ENCODE data around the gene SCO2. TPM values are rescaled to one million over a fixed set of nuclear protein-coding genes. Genes with fewer than 3 reads are reported as not detected.

SCO2 gene
- total RNA-seq, 2 experiments from 2014 or later, result 5.0 to 6.0 TPM

DNA sequence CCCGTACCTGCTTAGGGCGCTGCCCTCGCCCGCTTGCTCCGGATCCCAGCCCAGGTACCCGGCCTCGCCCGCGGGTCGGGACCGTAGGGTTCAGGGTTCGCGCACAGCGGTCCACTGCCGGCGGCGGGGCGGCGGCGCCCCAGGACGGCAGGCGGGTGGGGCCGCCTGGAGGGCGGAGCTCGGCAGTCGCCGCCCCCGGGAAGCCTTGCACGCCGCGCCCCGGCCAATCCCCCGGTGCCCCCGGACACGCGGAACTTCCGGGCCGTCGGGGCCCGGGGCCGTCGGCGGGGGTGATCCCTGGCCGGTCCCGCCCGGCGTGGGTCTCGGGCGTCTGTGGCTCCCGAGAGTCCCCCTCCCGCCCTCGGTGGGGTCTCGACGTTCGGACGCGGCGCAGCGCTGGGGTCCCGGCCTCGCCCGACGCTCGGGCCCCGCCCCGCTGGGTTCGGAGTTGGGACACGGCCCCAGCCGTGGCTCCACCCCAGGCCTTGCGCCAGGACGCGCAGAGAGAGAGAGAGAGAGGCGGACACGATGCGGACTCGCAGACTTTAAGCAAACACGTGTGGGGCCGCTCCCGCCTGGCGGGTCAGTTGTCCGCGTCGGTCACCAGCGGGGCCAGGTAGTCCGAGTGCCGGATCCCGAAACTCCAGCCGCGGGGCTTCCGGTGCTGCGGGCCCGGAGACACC lies 4.6 kb upstream of the SCO2 start, which contains the start of gene TYMP:
TSS of gene TYMP (minus strand) at position 116 of the 683 bp plus-strand sequence. CDS start 303 bp downstream, outside the sequence.
- peak; percentile 86 for DNase-seq
- Mint-ChIP-seq H3K36me3 (peaks cover 31% of the 10 kb centered on the region), H3K4me1 (peaks cover 47% of the 10 kb centered on the region), H3K4me3 (peak within 1 kb of the TSS; percentile 95), H3K27me3 (peaks cover 16% of the 10 kb centered on the region), H3K9me3 (no peaks in the 10 kb centered on the region), H3K27ac (peak within 1 kb of the TSS; percentile 99)

DNA sequence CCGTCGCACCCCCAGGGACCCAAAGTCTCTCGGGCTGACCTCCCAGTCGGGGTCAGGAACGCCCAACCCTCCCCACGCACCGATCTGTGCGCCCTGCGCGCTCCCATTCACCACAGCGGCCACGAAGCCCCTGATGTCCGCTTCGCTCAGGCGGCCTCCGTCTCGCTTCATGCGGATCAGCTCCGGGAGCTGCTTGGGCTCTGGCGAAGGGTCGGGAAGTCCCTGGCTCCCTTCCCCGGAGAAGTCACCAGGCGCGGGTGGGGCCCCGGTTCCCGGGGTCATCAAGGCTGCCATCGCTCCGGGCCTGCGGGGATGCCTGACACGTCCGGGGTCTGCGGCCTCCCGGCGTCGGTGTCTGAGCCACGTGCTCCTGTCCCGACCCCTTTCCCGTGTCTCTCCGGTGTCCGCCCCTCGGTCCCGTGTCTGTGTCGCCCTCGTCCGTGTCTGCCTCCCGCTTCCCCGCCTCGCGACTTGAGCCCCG lies 4.1 kb upstream of the SCO2 start:
- Mint-ChIP-seq H3K4me3 (peak overlapping the region; percentile 85), H3K4me1 (peaks cover 48% of the 10 kb centered on the region), H3K27ac (peak overlapping the region; percentile 90), H3K36me3 (peaks cover 36% of the 10 kb centered on the region), H3K27me3 (peaks cover 21% of the 10 kb centered on the region), H3K9me3 (no peaks in the 10 kb centered on the region)
- no peak for DNase-seq

DNA sequence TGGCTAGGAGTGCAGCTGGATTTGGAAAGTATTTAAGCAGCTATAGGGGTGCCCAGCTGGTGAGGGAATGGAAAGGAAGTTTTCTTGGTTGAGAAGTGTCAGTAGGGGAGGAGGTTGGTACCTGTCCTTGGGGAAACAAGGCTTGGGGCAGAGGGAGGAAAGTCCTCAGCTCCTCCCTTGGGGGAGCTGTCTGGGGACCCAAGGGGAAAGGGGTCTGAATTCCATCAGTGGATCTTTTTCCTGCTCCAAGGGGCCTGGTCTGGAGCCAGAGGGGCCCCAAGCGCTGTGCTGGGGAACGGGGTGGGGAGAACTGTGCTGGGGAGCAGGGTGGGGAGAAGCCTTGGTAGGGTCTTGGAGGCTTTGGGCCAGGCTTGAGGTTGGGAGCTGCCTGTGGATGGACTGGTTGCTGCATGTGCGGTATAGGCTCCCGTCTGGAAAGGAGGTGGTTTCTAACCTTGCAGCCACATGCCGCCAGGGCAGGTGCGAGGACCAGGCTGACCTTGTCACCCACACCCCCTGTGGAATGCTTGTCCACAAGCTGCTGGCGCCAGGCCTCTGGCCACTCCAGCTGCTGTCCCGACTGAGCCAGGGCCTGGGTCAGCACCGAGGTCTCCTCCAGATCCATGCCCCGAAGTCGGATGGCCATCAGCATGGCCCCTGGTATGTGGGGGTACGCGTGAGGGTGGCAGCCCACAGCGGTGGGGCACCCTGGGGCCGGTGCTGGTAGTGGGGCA lies 3.5 kb upstream of the SCO2 start:
- H3K4me3 Mint-ChIP-seq, result peak overlapping the region; percentile 85
- peaks cover 46% of the 10 kb centered on the region for H3K4me1 Mint-ChIP-seq
- DNase-seq, result no peak
- H3K27me3 Mint-ChIP-seq, result peaks cover 24% of the 10 kb centered on the region
- H3K9me3 Mint-ChIP-seq, result no peaks in the 10 kb centered on the region
- H3K36me3 Mint-ChIP-seq, result peaks cover 40% of the 10 kb centered on the region
- H3K27ac Mint-ChIP-seq, result peak overlapping the region; percentile 90

DNA sequence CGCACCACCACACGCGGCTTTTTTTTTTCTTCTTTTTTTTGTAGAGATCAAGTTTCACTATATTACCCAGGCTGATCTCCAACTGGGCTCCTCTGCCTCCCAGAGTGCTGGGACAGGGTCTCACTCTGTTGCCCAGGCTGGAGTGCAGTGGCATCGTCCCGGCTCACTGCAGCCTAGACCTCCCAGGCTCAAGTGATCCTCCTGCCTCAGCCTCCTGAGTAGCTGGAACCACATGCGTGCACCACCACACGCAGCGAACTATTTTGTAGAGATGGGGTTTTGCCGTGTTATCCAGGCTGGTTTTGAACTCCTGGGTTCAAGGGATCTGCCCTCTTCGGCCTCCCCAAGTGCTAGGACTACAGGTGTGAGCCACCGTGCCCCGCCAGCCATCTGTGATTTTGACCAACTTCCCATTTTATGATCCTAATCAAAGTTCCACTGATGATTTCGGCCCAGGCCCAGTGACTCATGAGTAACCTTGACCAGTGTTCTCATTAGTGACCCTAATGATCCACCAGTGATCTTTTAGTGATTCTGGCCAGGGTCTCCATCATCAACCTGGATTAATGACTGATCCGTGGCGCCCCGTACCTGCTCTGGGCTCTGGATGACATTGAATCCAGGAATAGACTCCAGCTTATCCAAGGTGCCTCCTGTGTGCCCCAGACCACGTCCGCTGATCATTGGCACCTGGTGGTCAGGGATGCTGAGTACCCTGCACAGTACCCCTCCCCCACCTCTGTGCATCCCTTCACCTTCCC lies 2.7 kb upstream of the SCO2 start:
- peaks cover 22% of the 10 kb centered on the region for H3K27me3 Mint-ChIP-seq
- H3K4me3 Mint-ChIP-seq, result peak overlapping the region; percentile 85
- no peak for DNase-seq
- no peaks in the 10 kb centered on the region for H3K9me3 Mint-ChIP-seq
- H3K27ac Mint-ChIP-seq, result peak overlapping the region; percentile 90
- H3K36me3 Mint-ChIP-seq, result peaks cover 42% of the 10 kb centered on the region
- H3K4me1 Mint-ChIP-seq, result peaks cover 42% of the 10 kb centered on the region

DNA sequence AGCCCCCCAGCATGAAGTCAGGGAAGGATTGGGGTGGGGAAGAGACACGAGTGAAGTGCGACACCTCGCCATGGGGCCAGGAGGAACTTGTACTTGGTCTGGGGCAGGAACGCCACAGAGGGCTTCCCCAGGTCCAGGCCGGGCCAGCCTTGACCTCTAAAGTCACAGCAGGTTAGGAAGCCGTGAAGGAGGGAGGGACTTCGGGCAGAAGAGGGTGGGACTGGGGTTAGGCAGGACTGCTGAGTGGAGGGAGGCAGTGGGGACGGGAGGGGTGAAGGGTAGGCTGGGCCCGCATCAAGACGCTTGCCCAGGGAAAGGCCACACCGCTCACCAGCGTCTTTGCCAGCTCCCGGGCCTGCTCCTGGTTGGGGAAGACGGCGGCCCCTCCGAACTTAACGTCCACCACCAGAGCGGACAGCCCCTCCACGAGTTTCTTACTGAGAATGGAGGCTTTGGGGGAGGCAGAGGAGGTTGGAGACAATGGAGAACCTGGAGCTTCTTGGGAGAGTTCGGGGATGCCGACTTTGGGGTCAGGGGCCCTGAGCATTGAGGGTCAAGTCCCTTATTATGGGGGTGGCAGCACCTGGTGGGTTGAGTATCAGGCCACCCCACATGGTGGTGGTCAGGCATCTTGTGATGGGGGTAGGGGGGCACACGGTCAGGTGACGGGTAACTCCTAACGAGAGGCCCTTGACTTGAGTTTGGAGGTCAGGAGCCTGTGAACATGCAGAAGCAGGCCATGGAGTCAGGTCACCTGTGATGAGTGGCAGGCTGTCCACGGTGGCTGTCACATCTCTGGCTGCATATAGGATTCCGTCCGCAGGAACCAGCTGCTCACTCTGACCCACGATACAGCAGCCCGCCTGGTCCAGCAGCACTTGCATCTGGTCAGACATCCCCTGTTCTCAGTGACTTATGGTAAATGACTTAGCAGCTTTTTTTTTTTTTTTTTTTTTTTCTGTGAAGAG lies 1.7 kb upstream of the SCO2 start:
- peaks cover 40% of the 10 kb centered on the region for H3K36me3 Mint-ChIP-seq
- peak overlapping the region; percentile 90 for H3K27ac Mint-ChIP-seq
- no peaks in the 10 kb centered on the region for H3K9me3 Mint-ChIP-seq
- peaks cover 35% of the 10 kb centered on the region for H3K4me1 Mint-ChIP-seq
- peak; percentile 63 for DNase-seq
- peaks cover 17% of the 10 kb centered on the region for H3K27me3 Mint-ChIP-seq
- peak overlapping the region; percentile 85 for H3K4me3 Mint-ChIP-seq

DNA sequence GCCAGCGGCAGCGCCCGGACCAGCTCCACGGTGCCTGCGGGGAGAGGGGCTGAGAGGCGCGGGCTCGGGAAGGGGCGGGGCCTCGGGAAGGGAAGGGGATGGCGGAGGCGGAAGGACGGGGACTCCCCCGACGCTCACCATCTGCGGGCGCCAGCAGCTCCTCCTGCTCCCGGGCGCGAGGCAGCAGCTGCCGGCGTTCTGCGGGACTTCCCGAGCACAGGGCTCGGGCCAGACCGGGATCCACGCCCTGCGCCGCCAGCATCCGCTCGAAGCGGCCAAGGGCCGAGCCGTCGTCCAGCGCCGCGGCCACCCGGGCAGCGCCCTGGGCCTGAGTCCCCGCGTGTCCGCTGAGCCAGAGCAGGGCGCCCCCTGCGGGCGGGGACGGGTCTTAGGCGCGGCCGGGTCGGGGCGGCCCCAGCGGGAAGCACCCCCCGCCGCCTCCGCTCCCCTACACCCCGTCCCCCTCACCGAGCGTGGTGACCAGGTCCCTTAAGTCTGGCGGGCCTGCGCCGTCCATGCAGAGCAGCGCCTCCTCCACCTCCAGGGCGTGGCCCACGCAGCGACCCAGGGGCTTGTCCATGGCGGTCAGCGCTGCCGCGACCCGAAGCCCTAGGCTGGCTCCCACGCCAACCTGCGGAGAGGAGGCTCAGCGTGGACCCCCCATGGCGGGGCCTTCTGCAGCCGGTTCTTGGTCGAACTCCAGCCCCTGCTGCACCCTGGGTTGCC lies 873 bp upstream of the SCO2 start:
- Mint-ChIP-seq H3K4me1 (peaks cover 35% of the 10 kb centered on the region), H3K9me3 (no peaks in the 10 kb centered on the region), H3K36me3 (peaks cover 40% of the 10 kb centered on the region), H3K27ac (peak overlapping the region; percentile 90), H3K4me3 (peak overlapping the region; percentile 97), H3K27me3 (peaks cover 17% of the 10 kb centered on the region)
- peak; percentile 92 for DNase-seq

DNA sequence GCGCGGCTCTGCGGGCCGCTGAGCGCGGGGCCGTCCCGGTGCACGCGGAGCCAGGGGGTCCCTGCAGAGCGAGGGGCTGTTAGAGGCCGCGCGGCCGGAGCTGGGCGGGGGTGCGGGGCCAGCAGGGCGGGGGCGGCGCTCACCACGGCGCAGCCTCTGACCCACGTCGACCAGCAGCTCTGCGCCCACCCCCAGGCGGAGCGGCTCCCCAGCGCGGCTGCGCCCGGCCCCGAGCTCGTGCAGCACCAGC lies 385 bp upstream of the SCO2 start:
- no peaks in the 10 kb centered on the region for H3K9me3 Mint-ChIP-seq
- peak overlapping the region; percentile 92 for H3K27ac Mint-ChIP-seq
- H3K4me1 Mint-ChIP-seq, result peaks cover 32% of the 10 kb centered on the region
- peaks cover 39% of the 10 kb centered on the region for H3K36me3 Mint-ChIP-seq
- H3K27me3 Mint-ChIP-seq, result peaks cover 12% of the 10 kb centered on the region
- peak overlapping the region; percentile 97 for H3K4me3 Mint-ChIP-seq
- DNase-seq, result no peak

DNA sequence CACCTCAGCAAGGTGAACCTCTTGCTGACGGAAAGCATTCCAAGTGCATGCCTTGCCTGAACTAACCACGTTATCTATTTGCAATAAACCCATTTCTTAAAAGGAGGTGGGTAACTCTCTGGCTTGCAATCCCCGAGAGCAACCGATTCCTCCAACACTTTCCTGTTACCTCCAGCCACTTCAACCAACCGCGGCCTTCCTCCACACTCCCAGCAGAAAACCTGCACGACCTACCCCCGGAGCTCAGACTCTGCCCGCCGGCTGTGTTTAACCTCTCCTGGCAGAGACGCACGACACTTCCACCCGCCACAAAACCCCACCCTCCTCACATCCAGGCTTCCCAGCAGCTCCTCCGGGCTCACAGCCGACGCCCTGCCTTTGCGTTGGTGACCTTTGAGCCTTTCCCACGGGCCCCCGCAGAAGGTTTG lies 708 bp downstream of the SCO2 start:
- Mint-ChIP-seq H3K27ac (peak overlapping the region; percentile 92), H3K9me3 (no peaks in the 10 kb centered on the region), H3K4me3 (peak overlapping the region; percentile 97), H3K4me1 (peaks cover 32% of the 10 kb centered on the region), H3K36me3 (peaks cover 43% of the 10 kb centered on the region), H3K27me3 (peaks cover 8% of the 10 kb centered on the region)
- no peak for DNase-seq

DNA sequence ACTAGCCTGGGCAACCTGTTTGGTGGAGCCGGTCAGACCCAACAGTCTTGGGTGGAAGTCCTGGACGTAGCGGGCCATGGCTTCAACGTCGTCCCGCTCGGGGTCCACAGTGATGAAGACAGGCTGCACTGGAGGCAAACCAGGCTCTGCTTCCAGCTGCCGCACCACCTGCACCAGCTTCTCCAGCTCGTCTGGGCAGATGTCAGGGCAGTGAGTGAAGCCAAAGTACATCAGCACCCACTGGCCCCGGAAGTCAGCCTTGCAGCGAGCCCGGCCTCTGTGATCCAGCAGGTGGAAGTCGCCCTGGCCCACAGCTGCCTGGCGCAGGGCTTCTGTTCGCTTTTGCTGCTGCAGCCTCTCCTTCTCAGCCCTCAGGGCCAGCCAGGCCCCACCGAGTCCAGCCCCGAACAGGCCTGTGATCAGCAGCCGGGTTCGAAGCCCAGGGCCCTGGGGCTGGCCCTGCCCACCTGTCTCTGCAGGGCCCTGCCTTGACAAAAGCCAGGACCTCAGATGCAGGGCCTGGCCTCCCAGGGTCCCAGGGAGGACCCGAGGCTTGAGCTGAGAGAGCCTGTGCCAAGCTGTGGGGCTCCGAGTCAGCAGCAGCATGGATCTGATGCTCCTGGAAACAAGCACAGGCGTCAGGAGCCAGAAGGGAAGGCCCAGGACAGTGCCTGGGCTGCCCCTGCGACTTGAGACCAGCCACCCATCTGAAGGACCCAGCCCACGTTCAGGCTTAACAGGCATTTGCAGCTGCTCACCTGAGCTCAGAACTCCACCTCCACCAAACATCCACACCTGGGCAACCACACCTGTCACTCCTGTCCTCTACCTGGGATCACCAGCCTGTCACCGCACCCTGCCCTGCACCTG lies 1.4 kb downstream of the SCO2 start:
- H3K9me3 Mint-ChIP-seq, result no peaks in the 10 kb centered on the region
- peaks cover 46% of the 10 kb centered on the region for H3K36me3 Mint-ChIP-seq
- peak overlapping the region; percentile 92 for H3K27ac Mint-ChIP-seq
- no peak for DNase-seq
- H3K27me3 Mint-ChIP-seq, result peaks cover 8% of the 10 kb centered on the region
- H3K4me1 Mint-ChIP-seq, result peaks cover 32% of the 10 kb centered on the region
- H3K4me3 Mint-ChIP-seq, result peak overlapping the region; percentile 97

DNA sequence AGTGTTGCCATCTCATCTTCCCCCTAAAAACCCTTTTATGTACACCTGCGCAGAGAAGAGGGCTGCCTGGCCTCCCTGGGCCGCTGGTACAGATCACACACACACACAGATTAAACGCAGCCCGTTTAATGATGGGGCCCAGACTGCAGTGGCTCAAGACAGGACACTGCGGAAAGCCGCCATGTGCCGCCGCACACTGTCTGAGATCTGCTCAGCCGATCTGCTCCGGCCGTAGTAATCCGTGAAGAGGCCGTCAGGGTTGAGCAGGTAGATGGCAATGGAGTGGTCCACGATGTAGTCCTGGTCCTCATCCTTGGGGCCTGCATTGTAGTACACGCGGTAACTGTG lies 2.0 kb downstream of the SCO2 start:
- H3K27me3 Mint-ChIP-seq, result peaks cover 8% of the 10 kb centered on the region
- peaks cover 26% of the 10 kb centered on the region for H3K4me1 Mint-ChIP-seq
- H3K27ac Mint-ChIP-seq, result peak overlapping the region; percentile 45
- H3K4me3 Mint-ChIP-seq, result peak overlapping the region; percentile 97
- H3K36me3 Mint-ChIP-seq, result peaks cover 41% of the 10 kb centered on the region
- no peaks in the 10 kb centered on the region for H3K9me3 Mint-ChIP-seq
- no peak for DNase-seq

DNA sequence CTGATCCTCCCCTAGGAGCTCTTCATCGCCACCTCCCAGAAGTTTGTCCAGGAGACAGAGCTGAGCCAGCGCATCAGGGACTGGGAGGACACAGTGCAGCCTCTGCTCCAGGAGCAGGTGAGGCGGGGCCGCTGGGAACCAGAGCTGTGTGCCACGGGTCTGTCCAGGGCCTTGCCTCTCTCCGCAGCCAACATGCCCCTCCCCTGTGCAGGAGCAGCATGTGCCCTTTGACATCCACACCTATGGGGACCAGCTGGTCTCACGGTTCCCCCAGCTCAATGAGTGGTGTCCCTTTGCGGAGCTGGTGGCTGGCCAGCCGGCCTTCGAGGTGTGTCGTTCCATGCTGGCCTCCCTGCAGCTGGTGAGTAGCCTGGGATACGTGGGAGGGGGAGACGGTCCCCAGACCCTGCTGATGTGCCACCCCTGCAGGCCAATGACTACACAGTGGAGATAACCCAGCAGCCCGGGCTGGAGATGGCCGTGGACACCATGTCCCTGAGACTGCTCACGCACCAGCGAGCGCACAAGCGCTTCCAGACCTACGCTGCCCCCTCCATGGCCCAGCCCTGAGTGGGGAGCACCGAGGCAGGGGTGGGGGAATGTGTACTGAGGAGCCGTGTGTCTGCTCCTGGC lies 2.5 kb downstream of the SCO2 start:
- Mint-ChIP-seq H3K27me3 (peaks cover 8% of the 10 kb centered on the region), H3K9me3 (no peaks in the 10 kb centered on the region), H3K4me3 (peak overlapping the region; percentile 97), H3K27ac (no peak overlapping the region), H3K4me1 (peaks cover 21% of the 10 kb centered on the region), H3K36me3 (peaks cover 36% of the 10 kb centered on the region)
- no peak for DNase-seq

DNA sequence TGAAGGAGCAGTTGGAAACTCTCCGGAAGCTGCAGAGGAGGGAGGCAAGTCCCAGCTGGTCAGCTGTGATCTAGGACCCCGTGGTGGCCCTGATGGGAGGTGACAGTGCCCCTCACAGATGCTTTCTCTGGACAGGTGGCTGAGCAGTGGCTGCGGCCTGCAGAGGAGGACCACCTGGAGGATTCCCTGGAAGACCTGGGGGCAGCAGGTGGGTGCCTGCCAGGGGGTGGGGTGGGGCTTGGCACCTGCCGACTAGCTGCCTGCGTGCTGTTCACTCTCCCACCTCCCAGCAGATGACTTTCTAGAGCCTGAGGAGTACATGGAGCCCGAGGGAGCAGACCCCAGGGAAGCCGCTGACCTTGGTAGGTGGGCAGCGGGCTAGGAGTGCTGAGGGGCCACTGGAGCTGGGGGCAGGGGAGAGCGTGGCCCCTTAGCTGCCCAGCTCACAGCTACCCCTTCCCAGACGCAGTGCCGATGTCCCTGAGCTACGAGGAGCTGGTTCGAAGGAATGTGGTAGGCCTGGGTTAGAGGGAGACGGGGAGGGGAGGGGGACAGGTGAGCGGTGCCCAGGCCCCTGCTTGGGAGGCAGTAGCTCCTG lies 3.1 kb downstream of the SCO2 start:
- DNase-seq, result no peak
- peaks cover 8% of the 10 kb centered on the region for H3K27me3 Mint-ChIP-seq
- H3K9me3 Mint-ChIP-seq, result no peaks in the 10 kb centered on the region
- no peak overlapping the region for H3K27ac Mint-ChIP-seq
- peaks cover 30% of the 10 kb centered on the region for H3K36me3 Mint-ChIP-seq
- H3K4me1 Mint-ChIP-seq, result peaks cover 15% of the 10 kb centered on the region
- H3K4me3 Mint-ChIP-seq, result no peak overlapping the region

Data from activated naive CD8-positive, alpha-beta T cell treated with anti-CD3 and anti-CD28 coated beads for 36 hours (primary cell).